H9 (cell line): ENCODE measurements around the gene TSPAN6. TPM values are rescaled to one million over a fixed set of nuclear protein-coding genes. Genes with fewer than 3 reads are reported as not detected.

ENCODE experiments used
- DNase-seq: peaks from one replicate; pipeline ENCODE4 v3.0.0-alpha.2; 2017
- H2AFZ ChIP-seq: one replicate; pipeline ENCODE4 v1.6.1; 2013; ENCODE audit warnings: mild to moderate bottlenecking, low read length, control low read depth, moderate library complexity
- H2AK5ac ChIP-seq: 2 replicates; pipeline ENCODE4 v1.6.1; 2013; ENCODE audit warnings: low read length, control low read depth, mixed read lengths; ENCODE audit not compliant: insufficient read length
- H2BK120ac ChIP-seq: one replicate; pipeline ENCODE4 v1.6.1; 2013; ENCODE audit warnings: low read depth, mild to moderate bottlenecking, low read length, control low read depth, inconsistent platforms; ENCODE audit not compliant: poor library complexity, severe bottlenecking
- H2BK12ac ChIP-seq: 2 replicates; pipeline ENCODE4 v1.6.1; 2013; ENCODE audit warnings: low read length, control low read depth, mixed read lengths, low read depth; ENCODE audit not compliant: insufficient read length
- H2BK15ac ChIP-seq: 2 replicates; pipeline ENCODE4 v1.6.1; 2013; ENCODE audit warnings: low read depth, low read length, control low read depth
- H2BK20ac ChIP-seq: one replicate; pipeline ENCODE4 v1.6.1; 2013; ENCODE audit warnings: low read depth, mild to moderate bottlenecking, low read length, control low read depth, inconsistent platforms; ENCODE audit not compliant: poor library complexity, severe bottlenecking
- H2BK5ac ChIP-seq: 2 replicates; pipeline ENCODE4 v1.6.1; 2013; ENCODE audit warnings: low read length, control low read depth, mixed read lengths; ENCODE audit not compliant: insufficient read length
- H3K14ac ChIP-seq: 2 replicates; pipeline ENCODE4 v1.6.1; 2013; ENCODE audit warnings: low read length, control low read depth; ENCODE audit not compliant: insufficient read depth
- H3K18ac ChIP-seq: 2 replicates; pipeline ENCODE4 v1.6.1; 2013; ENCODE audit warnings: low read depth, mild to moderate bottlenecking, mixed read lengths, low read length, control low read depth; ENCODE audit not compliant: insufficient read length
- H3K23ac ChIP-seq: 2 replicates; pipeline ENCODE4 v1.6.1; 2013; ENCODE audit warnings: low read length, control low read depth, mixed read lengths, low read depth; ENCODE audit not compliant: insufficient read length
- H3K23me2 ChIP-seq: 2 replicates; pipeline ENCODE4 v1.6.1; 2013; ENCODE audit warnings: low read depth, mild to moderate bottlenecking, mixed read lengths, low read length, control low read depth; ENCODE audit not compliant: insufficient read length, poor library complexity, severe bottlenecking
- H3K27ac ChIP-seq: 2 replicates; pipeline ENCODE4 v1.5.1; 2013; ENCODE audit warnings: low read length, control low read depth, mixed read lengths, low read depth; ENCODE audit not compliant: insufficient read length
- H3K27me3 ChIP-seq: 2 replicates; pipeline ENCODE4 v1.6.1; 2013; ENCODE audit warnings: low read length, control low read depth, inconsistent platforms; ENCODE audit not compliant: insufficient read depth
- H3K4ac ChIP-seq: 2 replicates; pipeline ENCODE4 v1.6.1; 2013; ENCODE audit warnings: low read depth, mild to moderate bottlenecking, control low read depth, inconsistent platforms, low read length, moderate library complexity
- H3K4me1 ChIP-seq: 2 replicates; pipeline ENCODE4 v1.6.1; 2013; ENCODE audit warnings: low read length, control low read depth, inconsistent platforms; ENCODE audit not compliant: insufficient read depth
- H3K4me2 ChIP-seq: 2 replicates; pipeline ENCODE4 v1.6.1; 2013; ENCODE audit warnings: low read length, control low read depth, mixed read lengths; ENCODE audit not compliant: insufficient read length, insufficient read depth
- H3K56ac ChIP-seq: 2 replicates; pipeline ENCODE4 v1.6.1; 2013; ENCODE audit warnings: low read depth, mild to moderate bottlenecking, mixed read lengths, low read length, control low read depth; ENCODE audit not compliant: insufficient read length
- H3K79me1 ChIP-seq: 2 replicates; pipeline ENCODE4 v1.6.1; 2013; ENCODE audit warnings: low read depth, mild to moderate bottlenecking, moderate library complexity, low read length, control low read depth, inconsistent platforms; ENCODE audit not compliant: insufficient read depth, poor library complexity, severe bottlenecking
- H3K79me2 ChIP-seq: 2 replicates; pipeline ENCODE4 v1.6.1; 2013; ENCODE audit warnings: low read length, control low read depth, inconsistent platforms; ENCODE audit not compliant: insufficient read depth
- H3K9ac ChIP-seq: 2 replicates; pipeline ENCODE4 v1.6.1; 2013; ENCODE audit warnings: low read length, control low read depth, mixed read lengths; ENCODE audit not compliant: insufficient read length; ENCODE audit errors: extremely low read depth
- H3K9me3 ChIP-seq: one replicate; pipeline ENCODE4 v1.6.1; 2013; ENCODE audit warnings: low read depth, low read length, inconsistent platforms; ENCODE audit not compliant: control insufficient read depth
- H3T11ph ChIP-seq: one replicate; pipeline ENCODE4 v1.6.1; 2013; ENCODE audit warnings: mild to moderate bottlenecking, low read length, control low read depth, inconsistent platforms
- H4K20me1 ChIP-seq: one replicate; pipeline ENCODE4 v1.6.1; 2013; ENCODE audit not compliant: control insufficient read depth, insufficient read length, insufficient read depth
- H4K5ac ChIP-seq: 2 replicates; pipeline ENCODE4 v1.6.1; 2013; ENCODE audit warnings: low read depth, mild to moderate bottlenecking, mixed read lengths, low read length, control low read depth; ENCODE audit not compliant: insufficient read length
- H4K8ac ChIP-seq: replicated peaks from 2 replicates; pipeline ENCODE4 v1.6.1; 2013; ENCODE audit warnings: low read length, control low read depth, mixed read lengths, low read depth; ENCODE audit not compliant: insufficient read length
- H4K91ac ChIP-seq: 2 replicates; pipeline ENCODE4 v1.6.1; 2013; ENCODE audit warnings: low read depth, mild to moderate bottlenecking, moderate library complexity, mixed read lengths, low read length, control low read depth; ENCODE audit not compliant: insufficient read length
- H3K27ac Mint-ChIP-seq, 3 experiments: 2 replicates in 2 of 3; 3 replicates in 1 of 3; pipeline ENCODE4 v1.8.0; 2020 to 2021; ENCODE audit warnings: mixed read lengths in 3 of 3, mild to moderate bottlenecking in 1 of 3, moderate library complexity in 1 of 3
- H3K27me3 Mint-ChIP-seq: 2 replicates; pipeline ENCODE4 v1.8.0; 2021; ENCODE audit warnings: low read depth, mild to moderate bottlenecking, moderate library complexity, mixed read lengths
- H3K36me3 Mint-ChIP-seq, 3 experiments: 2 replicates in 2 of 3; 3 replicates in 1 of 3; pipeline ENCODE4 v1.8.0; 2020 to 2021; ENCODE audit warnings: low read depth in 3 of 3, mixed read lengths in 3 of 3; ENCODE audit not compliant: insufficient read depth in 1 of 3
- H3K4me1 Mint-ChIP-seq, 2 experiments: 2 replicates each; pipeline ENCODE4 v1.8.0; 2020; ENCODE audit warnings: mixed read lengths in 2 of 2
- H3K4me3 Mint-ChIP-seq, 2 experiments: 2 replicates in 1 of 2; 3 replicates in 1 of 2; pipeline ENCODE4 v1.8.0; 2020 to 2021; ENCODE audit warnings: mild to moderate bottlenecking in 2 of 2, mixed read lengths in 2 of 2, moderate library complexity in 1 of 2
- H3K9me3 Mint-ChIP-seq, 2 experiments: 2 replicates in 1 of 2; 3 replicates in 1 of 2; pipeline ENCODE4 v1.8.0; 2020; ENCODE audit warnings: mild to moderate bottlenecking in 2 of 2, mixed read lengths in 2 of 2, moderate library complexity in 1 of 2
- CTCF ChIP-seq: fragments of 200-600 bp; sonication (generic); conservative IDR thresholded peaks from 3 replicates; pipeline ENCODE4 v1.8.0; 2021; ENCODE audit warnings: antibody characterized with exemption, mild to moderate bottlenecking
- WGBS: extraction: QIAGEN DNeasy Blood & Tissue Kit; methylation state at CpG from one replicate; pipeline ENCODE4 v1.1.7; 2013; ENCODE audit warnings: missing lambda C conversion rate, low lambda C conversion rate, mixed read lengths; ENCODE audit not compliant: insufficient read length; ENCODE audit errors: extremely low coverage; 5-methylcytosine and 5-hydroxymethylcytosine counted together
- total RNA-seq: library from RNA; stranded (reverse); gene quantifications from 2 replicates; pipeline ENCODE4 v1.2.1, GENCODE V29; 2021

Gene TSPAN6
- total RNA-seq, 1 experiment from 2014 or later, result 61.3 TPM

DNA sequence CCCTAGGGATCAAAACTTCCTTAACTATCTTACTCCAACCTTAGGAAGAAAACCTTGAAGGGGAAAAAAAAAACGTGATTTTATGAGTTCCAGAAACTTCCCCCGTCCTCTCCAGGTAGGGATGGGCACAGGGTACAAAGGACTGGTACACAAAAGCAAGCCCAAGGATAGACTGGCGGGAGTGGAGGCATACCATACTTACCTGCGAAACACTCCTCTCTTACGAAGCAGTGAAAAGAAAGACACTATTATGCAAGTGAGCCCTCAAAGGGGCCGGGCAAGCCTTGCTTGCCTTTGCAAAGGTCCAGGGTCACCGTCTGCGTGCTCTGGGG is 651 bp downstream of the TSPAN6 start:
- peaks cover 4 to 53% of the 10 kb centered on the region in 2 experiments; a peak in 4 of 5 replicates for H3K9me3 Mint-ChIP-seq
- Histone ChIP-seq H3K23me2 (no peaks in the 10 kb centered on the region), H3T11ph (no peak overlapping the region), H2BK12ac (no peak overlapping the region), H3K79me2 (no peaks in the 10 kb centered on the region), H2BK120ac (peak overlapping the region; percentile 24), H3K56ac (no peak overlapping the region), H3K18ac (peak overlapping the region; percentile 66), H3K4ac (no peak overlapping the region), H3K9me3 (no peaks in the 10 kb centered on the region), H2BK20ac (no peak overlapping the region), H4K8ac (no peak overlapping the region), H3K4me1 (no peaks in the 10 kb centered on the region; the same call in 1 of the 2 replicates), H4K5ac (no peak overlapping the region), H2BK15ac (no peak overlapping the region), H3K23ac (no peak overlapping the region), H2AK5ac (no peak overlapping the region), H4K91ac (no peak overlapping the region), H3K27me3 (no peaks in the 10 kb centered on the region), H3K27ac (no peak overlapping the region), H3K14ac (peak overlapping the region; percentile 74), H2BK5ac (no peak overlapping the region), H3K4me2 (peak overlapping the region; percentile 51), H3K79me1 (no peaks in the 10 kb centered on the region), H4K20me1 (no peaks in the 10 kb centered on the region), H3K9ac (peak overlapping the region; percentile 70), H2AFZ (no peak overlapping the region)
- peak overlapping the region; percentile 84 to 96 for H3K4me3 Mint-ChIP-seq
- peak overlapping the region in 2 of 3 experiments; percentile 99; a peak in 6 of 7 replicates for H3K27ac Mint-ChIP-seq
- H3K36me3 Mint-ChIP-seq, result peaks cover 10 to 33% (median 22%) of the 10 kb centered on the region in 3 experiments
- no peak for DNase-seq
- TF ChIP-seq CTCF, result no peak
- no CpG with 5 or more reads among the region's 8 CpGs for WGBS
- H3K4me1 Mint-ChIP-seq, result peaks cover 8 to 12% of the 10 kb centered on the region in 2 experiments
- no peaks in the 10 kb centered on the region; the same call in 1 of the 2 replicates for H3K27me3 Mint-ChIP-seq
